ENCODE results near the gene FASLG.
"Not testable (repeated sequence)": the region's sequence is repeated elsewhere in the genome, so short reads cannot be mapped to it uniquely, and the experiment has no call there.

Gene FASLG

DNA sequence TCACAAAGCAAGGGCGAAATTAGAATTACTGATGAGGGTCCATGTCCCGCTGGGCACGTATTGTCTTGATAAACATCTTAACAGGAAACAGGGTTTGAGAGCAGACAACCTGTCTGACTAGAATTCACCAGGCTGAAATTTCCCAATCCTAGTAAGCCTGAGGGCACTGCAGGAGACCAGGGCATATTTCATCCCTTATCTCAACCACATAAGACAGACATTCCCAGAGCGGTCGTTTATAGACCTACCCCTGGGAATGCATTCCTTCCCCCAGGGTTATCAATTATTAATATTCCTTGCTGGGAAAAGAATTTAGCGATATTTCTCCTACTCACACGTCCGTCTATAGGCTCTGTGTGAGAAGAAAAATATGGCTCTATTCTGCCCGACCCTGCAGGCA is 38.3 kb upstream of the FASLG start:
- DNase-seq; H3K4me1 ChIP-seq (ENCODE audit: control insufficient read depth, low read depth, low read length); H2BK5ac ChIP-seq (ENCODE audit: low read length); H3K27me3 ChIP-seq (ENCODE audit: insufficient read depth, low read length, poor library complexity); H2AK5ac ChIP-seq (ENCODE audit: low read length); H3K4me3 ChIP-seq (ENCODE audit: low read length); H4K5ac ChIP-seq (ENCODE audit: low read length); H3K56ac ChIP-seq (ENCODE audit: low read length); H2BK15ac ChIP-seq (replicated peaks; ENCODE audit: low read depth); H4K8ac ChIP-seq (ENCODE audit: low read depth, low read length); H3K79me1 ChIP-seq (ENCODE audit: low read length); H2BK120ac ChIP-seq (ENCODE audit: low read depth, low read length); H3K4me2 ChIP-seq (ENCODE audit: low read length); H3K23ac ChIP-seq (ENCODE audit: low read length); H3K9ac ChIP-seq (ENCODE audit: low read length); H3K27ac ChIP-seq (ENCODE audit: low read depth, low read length); H3K4ac ChIP-seq (ENCODE audit: low read depth, low read length); H3K79me2 ChIP-seq (ENCODE audit: control insufficient read depth, insufficient read depth, low read length); H3K36me3 ChIP-seq (ENCODE audit: control insufficient read depth, insufficient read depth, low read length); H3K18ac ChIP-seq (ENCODE audit: low read length): not testable (repeated sequence)
- no CpG with 5 or more reads among the region's 9 CpGs for WGBS (ENCODE audit: extremely low coverage, insufficient coverage, low lambda C conversion rate)

DNA sequence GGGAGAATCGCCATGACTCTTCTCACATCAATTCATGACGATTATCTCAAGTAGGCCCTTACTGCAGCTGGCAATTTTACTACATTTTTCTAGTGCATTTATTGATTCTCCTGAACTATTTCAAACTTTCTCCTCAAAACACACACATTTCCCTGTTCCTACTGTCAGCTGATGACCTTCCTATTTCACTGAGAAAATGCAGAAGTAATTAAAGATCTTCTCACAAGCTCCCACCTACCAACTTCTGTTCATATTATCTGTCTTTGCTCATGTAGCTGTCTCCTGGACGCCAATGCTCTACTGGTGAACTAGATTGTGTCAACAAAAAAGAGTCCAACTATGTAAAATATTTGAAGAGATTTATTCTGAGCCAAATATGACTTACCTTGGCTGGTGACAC is 36.4 kb upstream of the FASLG start:
- DNase-seq, result no peak
- Histone ChIP-seq H3K27me3 (ENCODE audit: insufficient read depth, low read length, poor library complexity) (no peaks in the 10 kb centered on the region), H3K4me2 (ENCODE audit: low read length) (no peak overlapping the region), H4K8ac (ENCODE audit: low read depth, low read length) (no peak overlapping the region), H3K56ac (ENCODE audit: low read length) (no peak overlapping the region), H3K27ac (ENCODE audit: low read depth, low read length) (no peak overlapping the region), H3K36me3 (ENCODE audit: control insufficient read depth, insufficient read depth, low read length) (no peaks in the 10 kb centered on the region), H3K79me2 (ENCODE audit: control insufficient read depth, insufficient read depth, low read length) (no peaks in the 10 kb centered on the region), H3K18ac (ENCODE audit: low read length) (no peak overlapping the region), H4K5ac (ENCODE audit: low read length) (no peak overlapping the region), H2BK15ac (replicated peaks; ENCODE audit: low read depth) (no peak overlapping the region), H3K23ac (ENCODE audit: low read length) (no peak overlapping the region), H3K4ac (ENCODE audit: low read depth, low read length) (no peak overlapping the region), H2AK5ac (ENCODE audit: low read length) (no peak overlapping the region), H3K79me1 (ENCODE audit: low read length) (no peaks in the 10 kb centered on the region), H2BK120ac (ENCODE audit: low read depth, low read length) (no peak overlapping the region), H2BK5ac (ENCODE audit: low read length) (no peak overlapping the region), H3K4me3 (ENCODE audit: low read length) (no peak overlapping the region), H3K9ac (ENCODE audit: low read length) (no peak overlapping the region), H3K4me1 (ENCODE audit: control insufficient read depth, low read depth, low read length) (no peaks in the 10 kb centered on the region)
- WGBS (ENCODE audit: extremely low coverage, insufficient coverage, low lambda C conversion rate), result no CpG with 5 or more reads among the region's 3 CpGs

DNA sequence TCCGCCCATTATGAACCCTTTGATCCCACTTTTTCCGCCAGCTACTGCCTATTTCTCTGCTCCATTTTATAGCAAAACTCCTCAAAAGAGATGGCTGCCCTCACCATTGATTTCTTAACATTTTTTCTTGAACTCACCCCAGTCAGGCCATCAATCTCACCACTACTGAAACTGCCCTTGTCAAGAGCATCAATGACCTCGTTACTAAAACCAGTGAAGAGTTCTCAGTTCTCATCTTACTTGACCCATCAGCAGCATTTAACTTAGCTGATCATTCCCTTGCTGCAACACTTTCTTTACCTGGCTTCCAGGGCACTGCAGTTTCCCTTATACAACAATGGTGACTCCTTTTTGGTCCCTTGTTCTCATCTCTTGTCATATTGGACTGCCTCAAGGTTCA is 35.2 kb upstream of the FASLG start:
- Histone ChIP-seq H2AK5ac (ENCODE audit: low read length) (no peak overlapping the region), H3K36me3 (ENCODE audit: control insufficient read depth, insufficient read depth, low read length) (no peaks in the 10 kb centered on the region), H3K79me2 (ENCODE audit: control insufficient read depth, insufficient read depth, low read length) (no peaks in the 10 kb centered on the region), H4K5ac (ENCODE audit: low read length) (no peak overlapping the region), H3K56ac (ENCODE audit: low read length) (no peak overlapping the region), H3K4ac (ENCODE audit: low read depth, low read length) (no peak overlapping the region), H3K23ac (ENCODE audit: low read length) (no peak overlapping the region), H2BK120ac (ENCODE audit: low read depth, low read length) (no peak overlapping the region), H3K18ac (ENCODE audit: low read length) (no peak overlapping the region), H4K8ac (ENCODE audit: low read depth, low read length) (no peak overlapping the region), H2BK5ac (ENCODE audit: low read length) (no peak overlapping the region), H3K4me1 (ENCODE audit: control insufficient read depth, low read depth, low read length) (no peaks in the 10 kb centered on the region), H3K4me3 (ENCODE audit: low read length) (no peak overlapping the region), H3K27ac (ENCODE audit: low read depth, low read length) (no peak overlapping the region), H3K4me2 (ENCODE audit: low read length) (no peak overlapping the region), H3K27me3 (ENCODE audit: insufficient read depth, low read length, poor library complexity) (no peaks in the 10 kb centered on the region), H2BK15ac (replicated peaks; ENCODE audit: low read depth) (no peak overlapping the region), H3K9ac (ENCODE audit: low read length) (no peak overlapping the region), H3K79me1 (ENCODE audit: low read length) (no peaks in the 10 kb centered on the region)
- no CpG with 5 or more reads among the region's 3 CpGs for WGBS (ENCODE audit: extremely low coverage, insufficient coverage, low lambda C conversion rate)
- DNase-seq, result no peak

DNA sequence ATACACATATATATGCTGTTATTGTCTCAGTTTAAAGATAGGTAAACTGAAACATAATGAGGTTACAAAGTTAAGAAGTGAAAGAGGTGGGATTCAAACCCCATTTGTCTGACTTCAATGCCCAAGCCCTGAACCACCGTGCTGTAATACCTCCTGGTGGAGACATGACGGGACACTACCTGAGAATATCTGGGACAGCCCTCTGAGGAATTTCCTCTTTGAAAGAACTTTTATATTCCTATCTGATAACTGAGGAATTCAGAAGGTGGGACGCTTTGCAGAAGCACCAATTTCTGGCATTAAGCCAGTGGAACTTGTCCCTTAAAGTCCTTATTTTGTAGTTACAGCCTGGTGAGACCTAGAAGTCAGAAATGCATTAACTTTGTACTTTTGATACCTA is 32.1 kb upstream of the FASLG start:
- Histone ChIP-seq H3K23ac (ENCODE audit: low read length) (no peak overlapping the region), H4K8ac (ENCODE audit: low read depth, low read length) (no peak overlapping the region), H3K79me2 (ENCODE audit: control insufficient read depth, insufficient read depth, low read length) (no peaks in the 10 kb centered on the region), H2BK5ac (ENCODE audit: low read length) (no peak overlapping the region), H3K4me2 (ENCODE audit: low read length) (no peak overlapping the region), H2BK120ac (ENCODE audit: low read depth, low read length) (no peak overlapping the region), H3K27me3 (ENCODE audit: insufficient read depth, low read length, poor library complexity) (no peaks in the 10 kb centered on the region), H3K36me3 (ENCODE audit: control insufficient read depth, insufficient read depth, low read length) (no peaks in the 10 kb centered on the region), H3K4me3 (ENCODE audit: low read length) (no peak overlapping the region), H4K5ac (ENCODE audit: low read length) (no peak overlapping the region), H3K27ac (ENCODE audit: low read depth, low read length) (no peak overlapping the region), H3K56ac (ENCODE audit: low read length) (no peak overlapping the region), H3K79me1 (ENCODE audit: low read length) (no peaks in the 10 kb centered on the region), H3K9ac (ENCODE audit: low read length) (no peak overlapping the region), H3K18ac (ENCODE audit: low read length) (no peak overlapping the region), H3K4me1 (ENCODE audit: control insufficient read depth, low read depth, low read length) (no peaks in the 10 kb centered on the region), H3K4ac (ENCODE audit: low read depth, low read length) (no peak overlapping the region), H2BK15ac (replicated peaks; ENCODE audit: low read depth) (no peak overlapping the region), H2AK5ac (ENCODE audit: low read length) (no peak overlapping the region)
- no CpG with 5 or more reads among the region's 3 CpGs for WGBS (ENCODE audit: extremely low coverage, insufficient coverage, low lambda C conversion rate)
- DNase-seq, result no peak

DNA sequence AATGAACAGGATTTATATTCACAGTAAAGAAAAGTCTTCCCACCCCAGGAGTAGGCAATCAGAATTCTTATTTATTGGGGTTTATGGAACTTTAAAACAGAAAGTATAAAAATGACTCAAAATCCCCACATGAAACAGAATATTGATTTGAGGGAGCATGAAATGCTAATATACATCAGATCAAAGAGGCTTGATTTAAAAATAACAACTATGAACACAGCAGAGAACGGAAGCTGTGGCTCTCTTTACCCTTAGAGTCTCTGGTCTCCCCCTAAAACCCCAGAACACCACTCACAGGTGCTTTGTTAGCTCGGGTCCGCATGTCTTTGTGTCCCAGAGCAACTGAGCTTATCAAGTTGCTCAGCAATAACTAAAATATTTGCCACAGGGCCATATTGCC is 31.2 kb upstream of the FASLG start:
- no peak overlapping the region for H2AK5ac ChIP-seq (ENCODE audit: low read length)
- no peak overlapping the region for H3K23ac ChIP-seq (ENCODE audit: low read length)
- no peak overlapping the region for H3K56ac ChIP-seq (ENCODE audit: low read length)
- no peak overlapping the region for H2BK15ac ChIP-seq (replicated peaks; ENCODE audit: low read depth)
- no peak overlapping the region for H3K18ac ChIP-seq (ENCODE audit: low read length)
- H2BK120ac ChIP-seq (ENCODE audit: low read depth, low read length), result no peak overlapping the region
- H3K4me1 ChIP-seq (ENCODE audit: control insufficient read depth, low read depth, low read length), result no peaks in the 10 kb centered on the region
- no peak overlapping the region for H4K8ac ChIP-seq (ENCODE audit: low read depth, low read length)
- DNase-seq, result no peak
- H3K4me3 ChIP-seq (ENCODE audit: low read length), result no peak overlapping the region
- no peak overlapping the region for H4K5ac ChIP-seq (ENCODE audit: low read length)
- H3K79me2 ChIP-seq (ENCODE audit: control insufficient read depth, insufficient read depth, low read length), result no peaks in the 10 kb centered on the region
- peak overlapping the region; percentile 31 for H3K4ac ChIP-seq (ENCODE audit: low read depth, low read length)
- no peaks in the 10 kb centered on the region for H3K27me3 ChIP-seq (ENCODE audit: insufficient read depth, low read length, poor library complexity)
- no peak overlapping the region for H3K9ac ChIP-seq (ENCODE audit: low read length)
- H3K27ac ChIP-seq (ENCODE audit: low read depth, low read length), result no peak overlapping the region
- H3K4me2 ChIP-seq (ENCODE audit: low read length), result no peak overlapping the region
- no CpG with 5 or more reads among the region's 3 CpGs for WGBS (ENCODE audit: extremely low coverage, insufficient coverage, low lambda C conversion rate)
- no peaks in the 10 kb centered on the region for H3K79me1 ChIP-seq (ENCODE audit: low read length)
- H3K36me3 ChIP-seq (ENCODE audit: control insufficient read depth, insufficient read depth, low read length), result no peaks in the 10 kb centered on the region
- no peak overlapping the region for H2BK5ac ChIP-seq (ENCODE audit: low read length)

DNA sequence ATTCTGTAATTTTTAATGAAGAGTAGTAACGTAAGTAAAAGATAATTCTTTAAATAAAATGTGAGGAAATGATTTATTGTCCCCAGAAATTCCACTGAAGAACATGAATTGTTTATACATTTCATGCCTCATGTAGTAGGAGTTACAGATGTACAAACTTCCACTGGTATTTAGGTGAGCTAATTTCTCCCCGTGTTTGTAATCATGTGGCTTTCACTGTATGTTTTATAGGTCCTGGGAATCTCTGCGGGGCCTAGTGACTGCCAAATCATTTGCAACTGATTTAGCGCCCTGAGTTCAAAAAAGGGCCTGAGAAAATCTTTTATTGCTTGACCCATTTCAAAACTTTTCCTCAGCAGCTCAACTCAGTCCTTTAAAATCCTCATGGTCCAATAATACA is 30.5 kb upstream of the FASLG start:
- Histone ChIP-seq H2BK15ac (replicated peaks; ENCODE audit: low read depth) (no peak overlapping the region), H4K5ac (ENCODE audit: low read length) (no peak overlapping the region), H3K4ac (ENCODE audit: low read depth, low read length) (no peak overlapping the region), H3K36me3 (ENCODE audit: control insufficient read depth, insufficient read depth, low read length) (no peaks in the 10 kb centered on the region), H3K4me3 (ENCODE audit: low read length) (no peak overlapping the region), H3K79me1 (ENCODE audit: low read length) (no peaks in the 10 kb centered on the region), H2BK120ac (ENCODE audit: low read depth, low read length) (no peak overlapping the region), H2BK5ac (ENCODE audit: low read length) (no peak overlapping the region), H2AK5ac (ENCODE audit: low read length) (no peak overlapping the region), H3K9ac (ENCODE audit: low read length) (no peak overlapping the region), H3K79me2 (ENCODE audit: control insufficient read depth, insufficient read depth, low read length) (no peaks in the 10 kb centered on the region), H3K23ac (ENCODE audit: low read length) (no peak overlapping the region), H3K4me1 (ENCODE audit: control insufficient read depth, low read depth, low read length) (no peaks in the 10 kb centered on the region), H3K4me2 (ENCODE audit: low read length) (no peak overlapping the region), H3K27ac (ENCODE audit: low read depth, low read length) (no peak overlapping the region), H4K8ac (ENCODE audit: low read depth, low read length) (no peak overlapping the region), H3K18ac (ENCODE audit: low read length) (no peak overlapping the region), H3K27me3 (ENCODE audit: insufficient read depth, low read length, poor library complexity) (no peaks in the 10 kb centered on the region), H3K56ac (ENCODE audit: low read length) (no peak overlapping the region)
- 100% methylated on average over 1 of the region's 4 CpGs for WGBS (ENCODE audit: extremely low coverage, insufficient coverage, low lambda C conversion rate)
- DNase-seq, result no peak
